ENCODE results near the gene KIF7.

The KIF7 gene, protein sequence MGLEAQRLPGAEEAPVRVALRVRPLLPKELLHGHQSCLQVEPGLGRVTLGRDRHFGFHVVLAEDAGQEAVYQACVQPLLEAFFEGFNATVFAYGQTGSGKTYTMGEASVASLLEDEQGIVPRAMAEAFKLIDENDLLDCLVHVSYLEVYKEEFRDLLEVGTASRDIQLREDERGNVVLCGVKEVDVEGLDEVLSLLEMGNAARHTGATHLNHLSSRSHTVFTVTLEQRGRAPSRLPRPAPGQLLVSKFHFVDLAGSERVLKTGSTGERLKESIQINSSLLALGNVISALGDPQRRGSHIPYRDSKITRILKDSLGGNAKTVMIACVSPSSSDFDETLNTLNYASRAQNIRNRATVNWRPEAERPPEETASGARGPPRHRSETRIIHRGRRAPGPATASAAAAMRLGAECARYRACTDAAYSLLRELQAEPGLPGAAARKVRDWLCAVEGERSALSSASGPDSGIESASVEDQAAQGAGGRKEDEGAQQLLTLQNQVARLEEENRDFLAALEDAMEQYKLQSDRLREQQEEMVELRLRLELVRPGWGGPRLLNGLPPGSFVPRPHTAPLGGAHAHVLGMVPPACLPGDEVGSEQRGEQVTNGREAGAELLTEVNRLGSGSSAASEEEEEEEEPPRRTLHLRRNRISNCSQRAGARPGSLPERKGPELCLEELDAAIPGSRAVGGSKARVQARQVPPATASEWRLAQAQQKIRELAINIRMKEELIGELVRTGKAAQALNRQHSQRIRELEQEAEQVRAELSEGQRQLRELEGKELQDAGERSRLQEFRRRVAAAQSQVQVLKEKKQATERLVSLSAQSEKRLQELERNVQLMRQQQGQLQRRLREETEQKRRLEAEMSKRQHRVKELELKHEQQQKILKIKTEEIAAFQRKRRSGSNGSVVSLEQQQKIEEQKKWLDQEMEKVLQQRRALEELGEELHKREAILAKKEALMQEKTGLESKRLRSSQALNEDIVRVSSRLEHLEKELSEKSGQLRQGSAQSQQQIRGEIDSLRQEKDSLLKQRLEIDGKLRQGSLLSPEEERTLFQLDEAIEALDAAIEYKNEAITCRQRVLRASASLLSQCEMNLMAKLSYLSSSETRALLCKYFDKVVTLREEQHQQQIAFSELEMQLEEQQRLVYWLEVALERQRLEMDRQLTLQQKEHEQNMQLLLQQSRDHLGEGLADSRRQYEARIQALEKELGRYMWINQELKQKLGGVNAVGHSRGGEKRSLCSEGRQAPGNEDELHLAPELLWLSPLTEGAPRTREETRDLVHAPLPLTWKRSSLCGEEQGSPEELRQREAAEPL (N-terminal part only)

GRCh38 chr15:89654847-89655805 is at the start of gene KIF7:
TSS of gene KIF7 (minus strand) at chr15:89655467. CDS start at chr15:89652930, 2,537 bp downstream.
- Histone ChIP-seq H3K9me3 (ENCODE audit: control insufficient read depth, low read length) (no peaks in the 10 kb centered on the region), H3K4me2 (ENCODE audit: low read length) (peak within 1 kb of the TSS; percentile 83), H3K4me1 (no peaks in the 10 kb centered on the region), H3K27me3 (ENCODE audit: control insufficient read depth, insufficient read depth, low read length) (no peaks in the 10 kb centered on the region), H2AFZ (peak within 1 kb of the TSS; percentile 84), H3K9ac (peak within 1 kb of the TSS; percentile 11), H3K27ac (peak within 1 kb of the TSS; percentile 7), H3K36me3 (ENCODE audit: control insufficient read depth, insufficient read depth, low read length) (no peaks in the 10 kb centered on the region), H3K4me3 (ENCODE audit: low read depth, low read length) (peak within 1 kb of the TSS; percentile 64), H3K79me2 (no peaks in the 10 kb centered on the region)
- no peak for TF ChIP-seq CTCF (IDR thresholded peaks at IDR 0.05)

DNA sequence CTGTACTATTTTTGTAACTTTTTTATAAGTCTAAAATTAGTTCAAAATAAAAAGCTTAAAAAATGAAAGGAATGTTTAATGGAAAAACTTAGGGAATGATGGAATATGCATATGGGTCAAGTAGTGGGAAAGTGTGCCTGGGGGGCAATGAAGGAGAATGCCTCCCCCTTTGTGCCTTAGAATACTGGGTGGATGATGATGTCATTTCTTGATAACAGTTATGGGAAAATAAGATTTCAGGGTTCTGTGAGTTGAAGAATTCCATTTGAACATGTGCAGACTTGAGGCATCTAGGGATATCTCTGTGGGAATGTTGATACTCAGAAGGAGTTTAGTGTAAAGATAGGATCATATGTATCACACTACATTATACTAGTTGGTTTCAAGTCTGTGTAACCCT is 49.1 kb upstream of the KIF7 start:
- H3K9ac ChIP-seq, result no peak overlapping the region
- H3K4me3 ChIP-seq (ENCODE audit: low read depth, low read length), result no peak overlapping the region
- H3K27me3 ChIP-seq (ENCODE audit: control insufficient read depth, insufficient read depth, low read length), result no peaks in the 10 kb centered on the region
- H3K4me1 ChIP-seq, result no peaks in the 10 kb centered on the region
- H3K9me3 ChIP-seq (ENCODE audit: control insufficient read depth, low read length), result no peaks in the 10 kb centered on the region
- H3K4me2 ChIP-seq (ENCODE audit: low read length), result no peak overlapping the region
- H3K36me3 ChIP-seq (ENCODE audit: control insufficient read depth, insufficient read depth, low read length), result no peaks in the 10 kb centered on the region
- H3K79me2 ChIP-seq, result no peaks in the 10 kb centered on the region
- H2AFZ ChIP-seq, result no peak overlapping the region
- no peak for TF ChIP-seq CTCF (IDR thresholded peaks at IDR 0.05)
- no peak overlapping the region for H3K27ac ChIP-seq

DNA sequence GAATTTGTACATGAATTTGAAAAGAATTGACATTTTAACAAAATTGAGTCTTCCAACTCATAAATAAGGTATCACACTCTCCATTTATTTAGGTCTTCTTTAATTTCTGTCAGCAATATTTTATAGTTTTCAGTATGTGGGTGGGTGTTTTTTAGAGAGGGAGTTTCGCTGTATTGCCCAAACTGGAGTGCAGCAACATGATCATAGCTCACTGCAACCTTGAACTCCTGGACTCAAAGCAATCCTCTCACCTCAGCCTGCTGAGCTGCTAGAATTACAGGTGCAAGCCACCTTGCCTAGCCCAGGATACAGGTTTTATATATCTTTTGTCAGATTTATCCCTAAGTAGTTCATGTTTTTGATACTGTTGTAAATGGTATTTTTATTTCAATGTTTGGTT is 39.9 kb upstream of the KIF7 start:
- Histone ChIP-seq H3K36me3 (ENCODE audit: control insufficient read depth, insufficient read depth, low read length) (no peaks in the 10 kb centered on the region), H3K4me1 (peaks cover 2% of the 10 kb centered on the region), H3K4me2 (ENCODE audit: low read length) (no peak overlapping the region), H3K79me2 (no peaks in the 10 kb centered on the region), H3K9ac (no peak overlapping the region), H3K27ac (no peak overlapping the region), H3K9me3 (ENCODE audit: control insufficient read depth, low read length) (no peaks in the 10 kb centered on the region), H3K4me3 (ENCODE audit: low read depth, low read length) (no peak overlapping the region), H2AFZ (no peak overlapping the region), H3K27me3 (ENCODE audit: control insufficient read depth, insufficient read depth, low read length) (no peaks in the 10 kb centered on the region)
- no peak for TF ChIP-seq CTCF (IDR thresholded peaks at IDR 0.05)

- Histone ChIP-seq H3K27me3 (ENCODE audit: control insufficient read depth, insufficient read depth, low read length) (no peaks in the 10 kb centered on the region), H3K4me3 (ENCODE audit: low read depth, low read length) (no peak overlapping the region), H3K9me3 (ENCODE audit: control insufficient read depth, low read length) (no peaks in the 10 kb centered on the region), H3K27ac (no peak overlapping the region), H2AFZ (no peak overlapping the region), H3K4me1 (peaks cover 2% of the 10 kb centered on the region), H3K9ac (no peak overlapping the region), H3K36me3 (ENCODE audit: control insufficient read depth, insufficient read depth, low read length) (no peaks in the 10 kb centered on the region), H3K79me2 (peaks cover 4% of the 10 kb centered on the region), H3K4me2 (ENCODE audit: low read length) (no peak overlapping the region)
- no peak for TF ChIP-seq CTCF (IDR thresholded peaks at IDR 0.05)
These were observed 38.4 kb upstream of the KIF7 start for GRCh38 chr15:89693696-89694095.
